HepG2 (cell line): ENCODE data around the gene ACYP2. TPM values are rescaled to one million over a fixed set of nuclear protein-coding genes. Genes with fewer than 3 reads are reported as not detected.

ENCODE experiments used
- ATAC-seq: fragments of 200-7000 bp; cut with Tn5 transposase; 3 replicates; pipeline ENCODE4 v1.9.1; 2020; ENCODE audit warnings: mild to moderate bottlenecking, moderate library complexity
- BruUV-seq: library from RNA; stranded (reverse); fragments of 400-500 nt; replicated peaks from 2 replicates; lab custom pipeline; 2021; lab: Mats Ljungman, UMichigan
- CTCF ChIA-PET: fragments of 300-600 bp; formaldehyde crosslinking; extraction: SDS; loops from one replicate; lab custom pipeline; 2021; ENCODE audit warnings: low total read pairs, inconsistent platforms, low intra/inter-chr PET ratio; lab: Yijun Ruan, JAX
- POLR2A ChIA-PET: fragments of 350-600 bp; sonication (Branson Sonifier 250); formaldehyde crosslinking; loops from one replicate; lab custom pipeline; 2020; ENCODE audit warnings: antibody characterized with exemption, inconsistent platforms; lab: Yijun Ruan, JAX
- DNase-seq: peaks from one replicate; pipeline ENCODE4 v3.0.0-alpha.2; 2015; ENCODE audit warnings: low spot score
- FAIRE-seq: peaks from 3 replicates; lab custom pipeline; 2011; peaks lifted over from hg19 to GRCh38; lab: Jason Lieb, UNC
- H2AFZ ChIP-seq: one replicate; pipeline ENCODE4 v1.6.1; 2011; ENCODE audit warnings: low read length, inconsistent platforms
- H3K27ac ChIP-seq: fragments of 300-600 bp; 3 replicates; pipeline ENCODE4 v1.8.0; 2011; ENCODE audit warnings: mixed run types, mild to moderate bottlenecking, mixed read lengths, low read length, inconsistent platforms; ENCODE audit not compliant: insufficient read depth; ENCODE audit errors: extremely low read length
- H3K27me3 ChIP-seq, 2 experiments: fragments of 200-600 bp in 1 of 2; 2 replicates in 1 of 2; 3 replicates in 1 of 2; pipeline versions ENCODE4 v1.6.0 to v1.8.0; 2011; ENCODE audit warnings: low read length in 2 of 2, mild to moderate bottlenecking in 2 of 2, moderate library complexity in 2 of 2, inconsistent platforms in 1 of 2; ENCODE audit not compliant: insufficient read depth in 2 of 2, control insufficient read depth in 1 of 2
- H3K36me3 ChIP-seq, 2 experiments: fragments of 200-600 bp in 1 of 2; replicated peaks in 1 of 2; 2 replicates in 1 of 2; 3 replicates in 1 of 2; pipeline versions ENCODE4 v1.5.1 to v1.8.0; 2011; ENCODE audit warnings: low read length in 2 of 2, inconsistent platforms in 1 of 2; ENCODE audit not compliant: insufficient read depth in 2 of 2, control insufficient read depth in 1 of 2
- H3K4me1 ChIP-seq: 2 replicates; pipeline ENCODE4 v1.5.1; 2012; ENCODE audit warnings: low read length, inconsistent platforms; ENCODE audit not compliant: insufficient read depth
- H3K4me2 ChIP-seq: 2 replicates; pipeline ENCODE4 v1.6.0; 2011; ENCODE audit warnings: low read depth, low read length, inconsistent platforms
- H3K4me3 ChIP-seq, 3 experiments: fragments of 200-600 bp in 1 of 3; sonication (generic), shearing (Covaris generic) in 1 of 3; replicated peaks in 1 of 3; 2 replicates each; pipeline ENCODE4 v1.5.1; 2011 to 2016; ENCODE audit warnings: low read length in 3 of 3, inconsistent platforms in 2 of 3, low read depth in 2 of 3, mild to moderate bottlenecking in 2 of 3, control low read depth in 1 of 3, mixed read lengths in 1 of 3; ENCODE audit not compliant: insufficient read depth in 1 of 3
- H3K79me2 ChIP-seq: one replicate; pipeline ENCODE4 v1.6.1; 2011; ENCODE audit warnings: low read length, inconsistent platforms; ENCODE audit not compliant: insufficient read depth
- H3K9ac ChIP-seq: 2 replicates; pipeline ENCODE4 v1.6.0; 2011; ENCODE audit warnings: mild to moderate bottlenecking, low read depth, low read length, inconsistent platforms; ENCODE audit not compliant: insufficient read depth
- H3K9me3 ChIP-seq: 2 replicates; pipeline ENCODE4 v1.5.1; 2012; ENCODE audit warnings: mild to moderate bottlenecking, low read length
- H4K20me1 ChIP-seq: 2 replicates; pipeline ENCODE4 v1.6.0; 2011; ENCODE audit warnings: inconsistent platforms, mild to moderate bottlenecking, low read length, moderate library complexity; ENCODE audit not compliant: insufficient read depth
- MAFF ChIP-seq: IDR thresholded peaks from 2 replicates; pipeline ENCODE4 v1.6.1; 2011; ENCODE audit warnings: low read depth, low read length, improper control_type of control experiment
- SRSF9 ChIP-seq: fragments of 200-400 bp; formaldehyde crosslinking; IDR thresholded peaks from 2 replicates; pipeline ENCODE4 v1.6.1; 2018; ENCODE audit warnings: borderline replicate concordance, mild to moderate bottlenecking, low read depth, low read length; ENCODE audit not compliant: insufficient read depth, poor library complexity, severe bottlenecking
- ZNF678 ChIP-seq: sonication (generic); formaldehyde crosslinking; IDR thresholded peaks from 2 replicates; pipeline ENCODE4 v1.4.0; 2020; ENCODE audit warnings: mild to moderate bottlenecking, missing genetic modification reagents
- WGBS: methylation state at CpG from one replicate; pipeline ENCODE4 v1.1.6; 2017; ENCODE audit warnings: low lambda C conversion rate; 5-methylcytosine and 5-hydroxymethylcytosine counted together
- in situ Hi-C: cut with HindIII; loops from 2 replicates; pipeline ENCODE4 v1.10.0; 2017; ENCODE audit warnings: low pct_unique_long_range_greater_than_20kb; ENCODE audit not compliant: extremely low pct_ligation_motif_present
- intact Hi-C: fragments of 100-400 bp; cut with micrococcal nuclease; formaldehyde crosslinking; loops from one replicate; pipeline ENCODE4 v1.10.0; 2022; ENCODE audit not compliant: unreplicated experiment
- polyA plus RNA-seq, 8 experiments: library from polyadenylated mRNA; depleted of rRNA in 3 of 8; stranded (reverse) in 7 of 8; unstranded in 1 of 8; fragments of >200 nt; fragmentation: Illumina TruSeq in 4 of 8; extraction: Trizol in 4 of 8; gene quantifications; 2 replicates each; pipeline versions ENCODE4 v1.2.1 to v1.2.3, GENCODE V29; 2011 to 2016; ENCODE audit warnings: low read depth in 4 of 8, missing spikeins in 1 of 8, mixed read lengths in 1 of 8; ENCODE audit not compliant: insufficient read depth in 1 of 8
- total RNA-seq, 5 experiments: library from RNA; depleted of rRNA; stranded (reverse); fragments of >200 nt; fragmentation: Illumina TruSeq; extraction: Trizol; gene quantifications; 2 replicates each; pipeline ENCODE4 v1.2.3, GENCODE V29; 2016; ENCODE audit warnings: low read depth in 1 of 5

Gene ACYP2
- total and polyA plus RNA-seq, 2 of the 13 experiments (the other 11 are each of a cell fraction or from before 2014, with no cell fraction given), result 12.3 to 12.7 TPM

DNA sequence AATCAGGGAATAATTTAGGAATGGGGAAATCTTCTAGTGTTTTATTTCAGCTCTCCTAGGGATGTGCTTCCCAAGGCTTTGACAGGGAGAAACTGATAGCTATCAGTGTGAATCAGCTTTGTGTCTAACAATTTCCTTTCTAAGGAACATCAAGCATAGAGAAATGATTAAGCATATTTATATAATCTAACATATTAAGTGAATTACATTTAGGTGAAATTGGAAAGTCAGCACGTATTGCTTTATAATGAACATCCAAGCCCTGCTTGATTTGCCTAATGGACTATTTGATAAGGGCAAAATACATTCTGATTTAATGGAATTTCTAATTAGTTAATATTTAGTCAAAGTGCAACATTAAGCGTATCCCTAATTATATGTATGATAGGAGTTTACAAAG lies 160.1 kb downstream of the ACYP2 start:
- ATAC-seq, result no peak
- Histone ChIP-seq H3K79me2 (no peaks in the 10 kb centered on the region), H3K27ac (no peak overlapping the region), H2AFZ (no peak overlapping the region), H3K9ac (no peak overlapping the region), H3K4me3 (no peak overlapping the region), H3K36me3 (no peaks in the 10 kb centered on the region), H3K4me1 (peaks cover 8% of the 10 kb centered on the region), H3K9me3 (no peaks in the 10 kb centered on the region), H4K20me1 (no peaks in the 10 kb centered on the region), H3K27me3 (no peaks in the 10 kb centered on the region), H3K4me2 (no peak overlapping the region)
- intact Hi-C loops (no loop called here), in situ Hi-C loops (no loop called here)
- ChIA-PET CTCF (no interaction called here), POLR2A (no interaction called here)
- WGBS, result 68% methylated on average over 2 of the region's 2 CpGs
- TF ChIP-seq ZNF678 (CRISPR knock-in tag), result no peak
- peak; percentile 25; the same call in 1 of the 2 replicates for TF ChIP-seq MAFF
- no peak for FAIRE-seq
- DNase-seq, result no peak
- no TSS peak for BruUV-seq

GRCh38 chr2:54279385-54279784 lies 164.0 kb downstream of the ACYP2 start:
- POLR2A ChIA-PET, result no interaction called here
- Histone ChIP-seq H3K9me3 (no peaks in the 10 kb centered on the region), H3K4me2 (no peak overlapping the region), H4K20me1 (no peaks in the 10 kb centered on the region), H3K27ac (no peak overlapping the region), H3K79me2 (no peaks in the 10 kb centered on the region), H2AFZ (no peak overlapping the region), H3K27me3 (no peaks in the 10 kb centered on the region), H3K4me3 (no peak overlapping the region), H3K36me3 (no peaks in the 10 kb centered on the region), H3K4me1 (no peaks in the 10 kb centered on the region), H3K9ac (no peak overlapping the region)
- 47% methylated on average over 2 of the region's 2 CpGs for WGBS
- BruUV-seq, result no TSS peak
- ATAC-seq (peak; percentile 81), FAIRE-seq (no peak), DNase-seq (no peak)
- intact Hi-C loops (no loop called here), in situ Hi-C loops (no loop called here)
- TF ChIP-seq SRSF9, result no peak
- CTCF ChIA-PET, result no interaction called here
